DMS53 (cell line): ENCODE data around the gene C19orf25.

Source experiments
- DNase-seq: peaks from one replicate; lab custom pipeline; 2025; lab: John Stamatoyannopoulos, UW

Gene C19orf25

GRCh38 chr19:1466461-1467214 is 12.4 kb downstream of the C19orf25 start:
- no peak for DNase-seq

- DNase-seq = no peak
These were observed 13.0 kb downstream of the C19orf25 start for GRCh38 chr19:1466018-1466460.

GRCh38 chr19:1465191-1466016 is 13.6 kb downstream of the C19orf25 start:
- DNase-seq = peak; percentile 89

- DNase-seq = no peak
These were observed 17.2 kb downstream of the C19orf25 start for GRCh38 chr19:1461862-1462261.

- no peak for DNase-seq
These were observed 18.7 kb downstream of the C19orf25 start for GRCh38 chr19:1460033-1460995.

GRCh38 chr19:1459479-1459878 is 19.5 kb downstream of the C19orf25 start:
- DNase-seq = no peak

- no peak for DNase-seq
These were observed 21.1 kb downstream of the C19orf25 start for GRCh38 chr19:1457892-1458291.

GRCh38 chr19:1457031-1457739 is 21.8 kb downstream of the C19orf25 start:
- DNase-seq = no peak

GRCh38 chr19:1456121-1456900 is 22.7 kb downstream of the C19orf25 start:
- DNase-seq = no peak

- DNase-seq = peak; percentile 70
These were observed 23.5 kb downstream of the C19orf25 start for GRCh38 chr19:1455336-1456120.

- DNase-seq = peak; percentile 80
These were observed 24.0 kb downstream of the C19orf25 start for GRCh38 chr19:1455002-1455335.

GRCh38 chr19:1453525-1454364 is 25.3 kb downstream of the C19orf25 start:
- DNase-seq = peak; percentile 37

- DNase-seq = peak; percentile 59
These were observed 26.1 kb downstream of the C19orf25 start for GRCh38 chr19:1452802-1453524.

- no peak for DNase-seq
These were observed 26.9 kb downstream of the C19orf25 start for GRCh38 chr19:1451916-1452801.

GRCh38 chr19:1450735-1451731 is 28.0 kb downstream of the C19orf25 start:
- peak; percentile 37 for DNase-seq
